PFSK-1 (cell line): ENCODE results near the gene RO60.

Source experiments
- SIN3A ChIP-seq: IDR thresholded peaks from 2 replicates; pipeline ENCODE4 v1.6.1; 2012; ENCODE audit warnings: mild to moderate bottlenecking, low read length, moderate library complexity, borderline replicate concordance; ENCODE audit not compliant: insufficient read depth
- TAF1 ChIP-seq: IDR thresholded peaks from 2 replicates; pipeline ENCODE4 v1.6.1; 2012; ENCODE audit warnings: low read length, control low read depth, borderline replicate concordance; ENCODE audit not compliant: insufficient read depth

DNA sequence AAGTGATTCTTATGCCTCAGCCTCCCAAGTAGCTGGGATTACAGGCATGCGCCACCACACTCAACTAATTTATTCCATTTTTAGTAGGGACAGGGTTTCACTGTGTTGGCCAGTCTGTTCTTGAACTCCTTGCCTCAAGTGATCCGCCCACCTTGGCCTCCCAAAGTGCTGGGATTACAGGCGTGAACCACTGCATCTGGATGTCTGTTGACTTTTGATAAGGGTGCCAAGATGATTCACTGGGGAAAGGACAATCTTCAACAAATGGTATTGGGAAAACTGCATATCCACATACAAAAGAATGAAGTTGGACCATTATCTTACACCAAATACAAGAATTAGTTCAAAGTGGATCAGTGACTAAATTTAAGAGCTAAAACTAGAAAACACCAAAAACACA is 19.8 kb downstream of the RO60 start:
- no peak for TF ChIP-seq TAF1
- TF ChIP-seq SIN3A, result no peak
